Neural cell (in vitro differentiated cells): ENCODE data around the gene HOXA7. TPM values are rescaled to one million over a fixed set of nuclear protein-coding genes. Genes with fewer than 3 reads are reported as not detected.

ENCODE experiments used
- H2AFZ ChIP-seq: fragments of 200-600, 300-800 bp; sonication (generic), shearing (Covaris generic); 2 replicates; pipeline ENCODE4 v1.6.0; 2014; ENCODE audit warnings: low read depth, mild to moderate bottlenecking, antibody characterized with exemption, low read length, moderate library complexity
- H3F3A ChIP-seq: fragments of 200-600 bp; shearing (Covaris generic); 2 replicates; pipeline ENCODE4 v1.6.1; 2016; ENCODE audit warnings: mild to moderate bottlenecking, moderate library complexity, mixed read lengths, antibody characterized with exemption, low read length; ENCODE audit not compliant: insufficient read depth, poor library complexity, severe bottlenecking
- H3K27ac ChIP-seq: fragments of 200-600, 300-800 bp; sonication (generic), shearing (Covaris generic); 2 replicates; pipeline ENCODE4 v1.5.1; 2014; ENCODE audit warnings: mild to moderate bottlenecking, low read length, moderate library complexity
- H3K27me3 ChIP-seq: fragments of 300-800, 200-600 bp; sonication (generic), shearing (Covaris generic); 2 replicates; pipeline ENCODE4 v1.6.0; 2014; ENCODE audit warnings: mild to moderate bottlenecking, low read depth, low read length, moderate library complexity; ENCODE audit not compliant: insufficient read depth
- H3K36me3 ChIP-seq: fragments of 300-800, 200-600 bp; sonication (generic), shearing (Covaris generic); 2 replicates; pipeline ENCODE4 v1.5.1; 2014; ENCODE audit warnings: mild to moderate bottlenecking, antibody characterized with exemption, low read length, moderate library complexity; ENCODE audit not compliant: insufficient read depth
- H3K4me2 ChIP-seq: fragments of 300-800, 200-600 bp; sonication (generic), shearing (Covaris generic); 2 replicates; pipeline ENCODE4 v1.6.0; 2014; ENCODE audit warnings: mild to moderate bottlenecking, low read length
- H3K4me3 ChIP-seq: fragments of 300-800, 200-600 bp; sonication (generic), shearing (Covaris generic); 2 replicates; pipeline ENCODE4 v1.5.1; 2014; ENCODE audit warnings: mild to moderate bottlenecking, low read length, moderate library complexity
- H3K79me2 ChIP-seq: fragments of 200-600 bp; shearing (Covaris generic); replicated peaks from 2 replicates; pipeline ENCODE4 v1.6.0; 2014; ENCODE audit warnings: mild to moderate bottlenecking, low read length, moderate library complexity; ENCODE audit not compliant: insufficient read depth
- H3K9ac ChIP-seq: fragments of 300-800, 200-600 bp; sonication (generic), shearing (Covaris generic); 2 replicates; pipeline ENCODE4 v1.6.1; 2016; ENCODE audit warnings: mild to moderate bottlenecking, low read length, mixed read lengths
- H3K9me2 ChIP-seq: fragments of 200-600 bp; shearing (Covaris generic); 2 replicates; pipeline ENCODE4 v1.6.1; 2016; ENCODE audit warnings: mild to moderate bottlenecking, low read length, mixed read lengths; ENCODE audit not compliant: insufficient read depth
- H3K9me3 ChIP-seq: fragments of 200-600, 300-800 bp; sonication (generic), shearing (Covaris generic); 2 replicates; pipeline ENCODE4 v1.6.1; 2016; ENCODE audit warnings: mild to moderate bottlenecking, mixed run types, low read length, moderate library complexity, mixed read lengths
- H4K20me1 ChIP-seq: fragments of 200-600 bp; shearing (Covaris generic); 2 replicates; pipeline ENCODE4 v1.6.1; 2016; ENCODE audit warnings: mild to moderate bottlenecking, mixed run types; ENCODE audit not compliant: insufficient read depth
- CTCF ChIP-seq: fragments of 450-650 bp; IDR thresholded peaks from 2 replicates; pipeline ENCODE4 v1.5.1; 2014; ENCODE audit warnings: antibody characterized with exemption, mild to moderate bottlenecking, moderate library complexity; ENCODE audit not compliant: poor library complexity, severe bottlenecking
- EP300 ChIP-seq: fragments of 450-650 bp; conservative IDR thresholded peaks from 2 replicates; pipeline ENCODE4 v1.6.1; 2014; ENCODE audit warnings: antibody characterized with exemption, mild to moderate bottlenecking, moderate library complexity; ENCODE audit not compliant: poor library complexity, severe bottlenecking
- EZH2 ChIP-seq: fragments of 200-600, 300-800 bp; shearing (Covaris generic), sonication (generic); IDR thresholded peaks from 2 replicates; pipeline ENCODE4 v1.6.1; 2014; ENCODE audit warnings: antibody characterized with exemption, low read length, borderline replicate concordance, mild to moderate bottlenecking; ENCODE audit not compliant: insufficient read depth, poor library complexity, severe bottlenecking
- MXI1 ChIP-seq: fragments of 450-650 bp; conservative IDR thresholded peaks from 2 replicates; pipeline ENCODE4 v1.6.1; 2014; ENCODE audit warnings: antibody characterized with exemption, mild to moderate bottlenecking; ENCODE audit not compliant: poor library complexity, severe bottlenecking
- RAD21 ChIP-seq: fragments of 450-650 bp; conservative IDR thresholded peaks from 2 replicates; pipeline ENCODE4 v1.6.1; 2014; ENCODE audit warnings: antibody characterized with exemption, mild to moderate bottlenecking, moderate library complexity
- REST ChIP-seq: IDR thresholded peaks from 2 replicates; pipeline ENCODE4 v1.6.1; 2012; ENCODE audit warnings: borderline replicate concordance
- SMC3 ChIP-seq: fragments of 450-650 bp; conservative IDR thresholded peaks from 2 replicates; pipeline ENCODE4 v1.6.1; 2014; ENCODE audit warnings: antibody characterized with exemption, mild to moderate bottlenecking, moderate library complexity; ENCODE audit not compliant: poor library complexity
- TAF1 ChIP-seq: IDR thresholded peaks from 2 replicates; pipeline ENCODE4 v1.6.1; 2012; ENCODE audit warnings: low read depth
- polyA plus RNA-seq: library from polyadenylated mRNA; depleted of rRNA; stranded (reverse); fragments of >200 nt; gene quantifications from 2 replicates; pipeline ENCODE4 v1.2.3, GENCODE V29; 2014

Gene HOXA7
- polyA plus RNA-seq, 1 donor from 2014 or later = not detected

GRCh38 chr7:27143950-27144780 is 12.3 kb downstream of the HOXA7 start:
- Histone ChIP-seq H4K20me1 (no peaks in the 10 kb centered on the region), H3K9ac (no peak overlapping the region), H3K9me2 (no peaks in the 10 kb centered on the region), H3K79me2 (no peaks in the 10 kb centered on the region), H2AFZ (no peak overlapping the region), H3K27me3 (peaks cover 100% of the 10 kb centered on the region), H3K36me3 (no peaks in the 10 kb centered on the region), H3K4me3 (peak overlapping the region; percentile 59), H3F3A (no peaks in the 10 kb centered on the region), H3K9me3 (peaks cover 40% of the 10 kb centered on the region), H3K4me2 (no peak overlapping the region), H3K27ac (no peak overlapping the region)
- TF ChIP-seq REST = no peak
- TF ChIP-seq EZH2 = peak; percentile 38

DNA sequence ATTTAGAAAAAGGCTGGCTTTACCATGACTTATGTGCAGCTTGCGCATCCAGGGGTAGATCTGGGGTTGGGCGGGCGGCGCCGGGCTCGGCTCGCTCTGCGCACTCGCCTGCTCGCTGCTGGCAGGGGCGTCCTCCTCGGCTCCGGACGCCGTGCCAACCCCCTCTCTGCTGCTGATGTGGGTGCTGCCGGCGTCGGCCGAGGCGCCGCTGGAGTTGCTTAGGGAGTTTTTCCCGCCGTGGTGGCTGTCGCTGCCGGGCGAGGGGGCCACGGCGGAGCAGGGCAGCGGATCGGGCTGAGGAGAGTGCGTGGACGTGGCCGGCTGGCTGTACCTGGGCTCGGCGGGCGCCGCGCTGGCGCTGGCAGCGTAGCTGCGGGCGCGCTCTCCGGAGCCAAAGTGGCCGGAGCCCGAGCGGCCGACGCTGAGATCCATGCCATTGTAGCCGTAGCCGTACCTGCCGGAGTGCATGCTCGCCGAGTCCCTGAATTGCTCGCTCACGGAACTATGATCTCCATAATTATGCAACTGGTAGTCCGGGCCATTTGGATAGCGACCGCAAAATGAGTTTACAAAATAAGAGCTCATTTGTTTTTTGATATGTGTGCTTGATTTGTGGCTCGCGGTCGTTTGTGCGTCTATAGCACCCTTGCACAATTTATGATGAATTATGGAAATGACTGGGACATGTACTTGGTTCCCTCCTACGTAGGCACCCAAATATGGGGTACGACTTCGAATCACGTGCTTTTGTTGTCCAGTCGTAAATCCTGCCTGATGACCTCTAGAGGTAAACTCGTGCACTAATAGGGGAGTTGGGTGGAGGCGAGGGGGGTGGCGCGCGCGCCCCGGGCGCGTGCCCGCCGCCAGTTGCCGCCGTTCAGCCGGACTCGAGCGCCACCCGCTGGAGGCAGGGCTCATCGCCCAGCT is 13.2 kb downstream of the HOXA7 start, which contains the start of gene HOXA5:
Gene HOXA5, minus strand, starts transcription at position 659 of the 927 bp plus-strand sequence. Its CDS starts 74 bp downstream, at position 585.
- Histone ChIP-seq H3K79me2 (no peaks in the 10 kb centered on the region), H3K36me3 (no peaks in the 10 kb centered on the region), H4K20me1 (no peaks in the 10 kb centered on the region), H2AFZ (no peak within 1 kb of the TSS), H3K9ac (no peak within 1 kb of the TSS), H3K9me2 (no peaks in the 10 kb centered on the region), H3K4me3 (peak within 1 kb of the TSS; percentile 59), H3K4me2 (no peak within 1 kb of the TSS), H3F3A (no peaks in the 10 kb centered on the region), H3K27ac (no peak within 1 kb of the TSS), H3K9me3 (peaks cover 40% of the 10 kb centered on the region), H3K27me3 (peaks cover 100% of the 10 kb centered on the region)
- TF ChIP-seq MXI1 (no peak), SMC3 (peak; percentile 23), REST (no peak), CTCF (peak; percentile 48), EP300 (no peak), RAD21 (peak; percentile 20), TAF1 (no peak), EZH2 (peak; percentile 34)
